GM18907 (cell line): ENCODE results near the gene LEF1.

ENCODE experiments used
- ATAC-seq: cut with Tn5 transposase; IDR thresholded peaks from one replicate; pipeline ENCODE4 v1.9.1; 2021; ENCODE audit warnings: mild to moderate bottlenecking, moderate library complexity; ENCODE audit not compliant: unreplicated experiment

Gene LEF1

GRCh38 chr4:108004646-108005045 lies 164.1 kb downstream of the LEF1 start:
- ATAC-seq: no peak

- peak; percentile 54 for ATAC-seq
Observed at GRCh38 chr4:108003982-108004515, 164.7 kb downstream of the LEF1 start.

- ATAC-seq: no peak
Observed at GRCh38 chr4:108001540-108002135, 167.1 kb downstream of the LEF1 start.

GRCh38 chr4:107999932-108000539 lies 168.7 kb downstream of the LEF1 start:
- no peak for ATAC-seq

GRCh38 chr4:107997794-107998193 lies 170.9 kb downstream of the LEF1 start:
- no peak for ATAC-seq
